ENCODE measurements around the gene KCNH1.
"Not testable (repeated sequence)": the region's sequence is repeated elsewhere in the genome, so short reads cannot be mapped to it uniquely, and the experiment has no call there.

Gene KCNH1

GRCh38 chr1:210690236-210690635 is 443.7 kb downstream of the KCNH1 start:
- no peak for DNase-seq (ENCODE audit: low read depth in 2 of 3, low spot score in 1 of 3)

DNA sequence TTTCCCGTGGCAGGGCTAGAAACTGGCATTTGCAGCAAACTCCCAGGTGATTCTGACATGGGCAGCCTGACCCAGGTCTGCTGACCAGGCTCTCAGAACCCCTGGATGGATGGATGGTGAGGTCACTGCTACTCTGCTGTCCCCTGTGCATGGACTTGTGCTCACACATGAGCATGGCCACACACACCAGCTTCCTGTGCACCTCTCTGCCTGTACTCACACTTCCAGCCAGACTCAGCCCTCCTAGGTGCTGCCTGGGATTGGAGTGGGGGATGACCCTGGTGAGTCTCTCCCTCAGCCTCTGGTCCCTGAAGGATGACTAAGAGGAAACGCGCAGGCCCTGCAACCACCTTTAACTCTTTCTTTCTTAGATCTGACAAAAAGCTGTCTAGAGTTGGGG is 444.1 kb downstream of the KCNH1 start:
- DNase-seq (ENCODE audit: low read depth in 2 of 3, low spot score in 1 of 3): no peak

- no peak for DNase-seq (ENCODE audit: low read depth in 2 of 3, low spot score in 1 of 3)
These were observed 445.3 kb downstream of the KCNH1 start for GRCh38 chr1:210688512-210689234.

DNA sequence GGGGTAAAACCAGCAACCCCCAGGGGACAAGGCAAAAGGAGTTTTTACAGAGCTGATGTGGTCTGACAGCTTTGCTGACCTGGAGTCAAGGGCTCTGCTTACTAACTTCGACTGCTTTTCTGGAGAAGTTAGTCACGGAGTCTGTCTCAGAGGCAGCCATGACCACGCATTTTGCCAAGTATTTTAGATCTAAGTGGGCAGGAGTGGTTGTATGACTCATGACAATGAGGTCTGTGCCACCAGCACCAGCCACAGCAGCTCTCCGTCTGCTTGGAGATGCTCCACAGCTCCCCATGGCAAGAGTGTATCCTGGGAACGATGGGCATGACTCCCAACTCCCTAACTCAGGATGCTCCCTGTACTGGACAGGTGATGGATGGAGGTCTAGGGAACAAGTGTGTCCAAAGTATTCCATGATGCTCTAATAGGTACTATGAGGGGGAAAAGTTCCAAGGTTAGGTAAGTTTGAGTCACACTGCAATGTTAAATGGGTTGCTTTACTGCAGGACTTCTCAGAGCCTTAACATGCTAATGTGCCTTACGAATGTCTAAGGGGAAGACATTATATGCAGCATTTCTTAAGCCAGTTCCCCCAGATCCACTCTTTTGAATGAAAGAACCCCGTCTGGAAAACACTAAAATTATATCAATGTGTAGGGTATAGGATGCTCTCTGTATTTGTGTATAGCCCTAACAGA is 446.2 kb downstream of the KCNH1 start:
- no peak for DNase-seq (ENCODE audit: low read depth in 2 of 3, low spot score in 1 of 3)

- DNase-seq (ENCODE audit: low read depth in 2 of 3, low spot score in 1 of 3): no peak
These were observed 447.1 kb downstream of the KCNH1 start for GRCh38 chr1:210686841-210687240.

DNA sequence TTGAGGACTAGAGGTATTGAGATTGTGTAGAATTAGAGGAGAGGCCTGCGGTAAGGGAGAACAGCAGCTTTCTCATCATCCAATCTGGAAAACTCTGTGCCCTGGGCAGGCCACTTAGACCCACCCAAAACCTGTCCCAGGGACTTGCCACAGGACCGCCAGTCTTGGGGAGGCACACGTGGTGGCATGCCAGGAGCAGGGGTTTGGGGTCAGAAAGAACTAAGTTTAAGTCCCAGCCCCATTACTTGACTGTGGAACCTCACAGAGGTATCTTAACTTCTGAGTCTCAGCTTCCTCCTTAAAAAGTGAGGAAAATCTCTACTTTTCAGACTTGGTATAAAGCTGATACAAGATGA is 448.7 kb downstream of the KCNH1 start:
- DNase-seq (ENCODE audit: low read depth in 2 of 3, low spot score in 1 of 3): no peak

GRCh38 chr1:210684466-210685294 is 449.3 kb downstream of the KCNH1 start:
- DNase-seq (ENCODE audit: low read depth in 2 of 3, low spot score in 1 of 3): no peak

DNA sequence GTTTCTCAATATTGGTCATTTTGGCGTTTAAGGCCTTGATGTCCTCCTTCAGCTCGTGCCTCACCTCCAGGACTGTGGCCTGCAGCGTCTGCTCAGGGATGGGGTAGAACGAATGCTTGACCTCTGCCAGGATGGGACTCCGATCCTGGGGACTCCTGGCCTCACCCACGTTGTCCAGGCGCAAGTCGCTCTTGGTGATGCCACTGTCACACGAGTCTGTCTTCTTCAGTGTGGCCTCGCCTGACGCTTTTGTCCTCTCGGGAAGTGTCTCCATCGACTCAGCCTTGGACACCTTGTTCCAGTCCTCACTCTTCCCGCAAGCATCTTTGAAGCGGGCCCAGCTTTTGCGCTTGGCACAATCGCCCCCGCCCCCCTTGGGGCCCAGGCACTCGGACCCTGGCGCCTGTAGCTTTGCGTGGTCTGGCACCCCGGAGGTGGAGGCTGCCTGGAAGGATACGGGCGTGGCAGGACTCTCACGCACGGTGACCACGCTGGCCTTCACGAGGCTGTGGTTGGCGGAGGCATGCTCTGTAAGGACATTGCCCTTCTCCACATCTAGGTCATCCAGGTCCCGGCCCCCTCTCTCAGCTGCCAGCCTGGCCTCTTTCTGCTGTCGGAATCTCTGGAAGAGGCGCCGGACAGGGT is 450.4 kb downstream of the KCNH1 start:
- no peak for DNase-seq (ENCODE audit: low read depth in 2 of 3, low spot score in 1 of 3)

- DNase-seq (ENCODE audit: low read depth in 2 of 3, low spot score in 1 of 3): no peak
These were observed 452.8 kb downstream of the KCNH1 start for GRCh38 chr1:210681158-210681557.

GRCh38 chr1:210678306-210678705 is 455.6 kb downstream of the KCNH1 start:
- no peak for DNase-seq (ENCODE audit: low read depth in 2 of 3, low spot score in 1 of 3)

GRCh38 chr1:210677533-210677932 is 456.4 kb downstream of the KCNH1 start:
- no peak for DNase-seq (ENCODE audit: low read depth in 2 of 3, low spot score in 1 of 3)

GRCh38 chr1:210676539-210676938 is 457.4 kb downstream of the KCNH1 start:
- no peak for DNase-seq (ENCODE audit: low read depth in 2 of 3, low spot score in 1 of 3)

DNA sequence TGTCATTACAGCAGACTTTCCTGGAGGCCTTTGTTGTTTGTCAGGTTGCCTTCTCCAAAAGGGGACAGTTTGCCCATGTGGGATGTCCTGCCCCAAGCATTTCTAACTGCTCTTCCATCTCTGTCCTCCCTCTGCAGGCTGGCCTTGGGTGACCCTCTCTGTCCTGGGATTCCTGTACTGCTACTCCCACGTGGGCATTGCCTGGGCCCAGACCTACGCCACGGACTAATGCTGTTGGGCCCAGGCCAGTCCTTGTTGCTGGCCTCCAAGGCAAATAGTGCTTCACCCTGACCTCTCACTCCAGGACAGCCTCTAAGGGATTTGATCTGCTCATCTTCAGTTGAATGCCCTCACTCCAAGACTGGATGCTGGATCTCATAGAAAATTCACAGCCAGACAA is 459.8 kb downstream of the KCNH1 start:
- no peak for DNase-seq (ENCODE audit: low read depth in 2 of 3, low spot score in 1 of 3)

- no peak for DNase-seq (ENCODE audit: low read depth in 2 of 3, low spot score in 1 of 3)
These were observed 464.0 kb downstream of the KCNH1 start for GRCh38 chr1:210669951-210670350.

DNA sequence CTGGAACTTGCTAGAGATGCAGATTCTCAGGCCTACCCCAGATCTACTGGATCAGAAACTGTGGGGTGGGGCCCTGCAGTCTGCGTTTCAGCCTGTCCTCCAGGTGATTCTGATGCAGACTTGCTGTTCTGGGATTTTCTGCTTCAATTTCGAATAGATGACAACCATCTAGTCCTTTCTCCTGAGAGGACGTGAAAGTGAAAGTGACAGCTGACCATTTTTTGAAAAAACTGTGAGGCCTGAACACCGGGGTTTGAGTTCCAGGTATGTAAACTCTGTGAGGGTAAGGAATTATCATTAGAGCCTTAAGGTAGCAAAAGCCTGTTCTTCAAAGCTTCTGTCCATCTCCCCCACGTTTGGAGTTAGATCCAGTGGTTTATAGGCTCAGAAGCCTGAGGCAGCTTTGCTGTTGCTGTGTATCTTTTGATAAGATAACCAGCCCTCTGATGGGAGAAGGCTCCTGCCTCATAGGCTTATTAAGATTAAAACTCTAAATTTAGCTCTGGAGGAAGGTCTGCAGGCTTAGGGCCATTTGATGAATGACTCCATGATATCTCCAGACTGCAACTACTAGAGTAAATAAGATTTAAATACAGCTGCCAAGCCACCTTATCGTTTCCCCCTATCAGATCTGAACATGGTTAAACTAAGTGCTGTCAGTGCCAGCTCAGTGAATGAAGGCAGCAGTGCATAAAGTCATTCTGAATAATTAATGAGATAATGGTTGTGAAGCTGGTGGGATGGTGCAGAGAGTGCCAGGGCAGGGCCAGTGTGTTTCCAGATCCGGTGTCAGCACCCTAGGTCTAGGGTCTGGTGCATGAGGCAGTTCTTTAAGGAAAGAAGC is 470.0 kb downstream of the KCNH1 start:
- no peak for DNase-seq (ENCODE audit: low read depth in 2 of 3, low spot score in 1 of 3)

- no peak for DNase-seq (ENCODE audit: low read depth in 2 of 3, low spot score in 1 of 3)
These were observed 471.5 kb downstream of the KCNH1 start for GRCh38 chr1:210662291-210663050.

DNA sequence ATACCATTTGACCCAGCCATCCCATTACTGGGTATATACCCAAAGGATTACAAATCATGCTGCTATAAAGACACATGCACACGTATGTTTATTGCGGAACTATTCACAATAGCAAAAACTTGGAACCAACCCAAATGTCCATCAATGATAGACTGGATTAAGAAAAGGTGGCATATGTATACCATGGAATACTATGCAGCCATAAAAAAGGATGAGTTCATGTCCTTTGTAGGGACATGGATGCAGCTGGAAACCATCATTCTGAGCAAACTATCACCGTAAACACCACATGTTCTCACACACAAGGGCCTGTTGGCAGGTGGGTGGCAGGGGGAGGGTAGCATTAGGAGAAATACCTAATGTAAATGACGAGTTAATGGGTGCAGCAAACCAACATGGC is 472.4 kb downstream of the KCNH1 start:
- DNase-seq (ENCODE audit: low read depth in 2 of 3, low spot score in 1 of 3): not testable (repeated sequence)

DNA sequence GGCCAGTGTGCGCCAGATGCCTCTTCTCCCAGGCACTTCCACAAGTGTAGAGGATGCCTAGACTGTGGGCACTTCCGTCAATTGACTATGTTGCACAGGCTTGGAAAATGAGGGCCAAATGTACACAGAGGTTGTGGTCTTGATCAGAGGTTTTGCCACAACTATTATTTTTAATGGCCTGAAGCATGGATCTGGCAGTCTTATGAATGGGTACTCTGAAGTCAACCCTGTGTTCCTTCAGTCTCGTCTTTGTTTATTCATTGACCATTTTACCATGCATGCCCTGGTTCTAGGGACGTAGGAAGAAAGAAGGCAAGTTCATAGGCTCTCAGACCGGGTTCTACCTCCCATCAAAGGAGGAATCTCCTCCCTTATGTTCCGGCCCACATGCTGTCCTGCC is 476.1 kb downstream of the KCNH1 start:
- no peak for DNase-seq (ENCODE audit: low read depth in 2 of 3, low spot score in 1 of 3)

GRCh38 chr1:210655511-210655910 is 478.4 kb downstream of the KCNH1 start:
- no peak for DNase-seq (ENCODE audit: low read depth in 2 of 3, low spot score in 1 of 3)
